Muscle layer of colon (tissue), 2 donors: ENCODE measurements around the gene TUBB8B.
"Not testable (repeated sequence)": the region's sequence is repeated elsewhere in the genome, so short reads cannot be mapped to it uniquely, and the experiment has no call there.

Source experiments
- H3K27ac ChIP-seq: one replicate; pipeline ENCODE4 v1.7.0; 2013; ENCODE audit warnings: low read depth, mild to moderate bottlenecking, low read length, moderate library complexity
- H3K27me3 ChIP-seq, 2 donors: one replicate each; pipeline ENCODE4 v1.7.0; 2013; ENCODE audit warnings: low read length in 2 of 2, mild to moderate bottlenecking in 2 of 2; ENCODE audit not compliant: insufficient read depth in 2 of 2, control insufficient read depth in 1 of 2
- H3K36me3 ChIP-seq: one replicate; pipeline ENCODE4 v1.7.0; 2013; ENCODE audit warnings: mild to moderate bottlenecking, low read length; ENCODE audit not compliant: insufficient read depth
- H3K4me1 ChIP-seq: one replicate; pipeline ENCODE4 v1.7.0; 2013; ENCODE audit warnings: mild to moderate bottlenecking, low read length; ENCODE audit not compliant: insufficient read depth
- H3K4me3 ChIP-seq, 2 donors: one replicate each; pipeline ENCODE4 v1.7.0; 2013; ENCODE audit warnings: low read length in 2 of 2, low read depth in 1 of 2, mild to moderate bottlenecking in 1 of 2, moderate library complexity in 1 of 2
- H3K9ac ChIP-seq: one replicate; pipeline ENCODE4 v1.7.0; 2013; ENCODE audit warnings: low read length
- H3K9me3 ChIP-seq: one replicate; pipeline ENCODE4 v1.7.0; 2013; ENCODE audit warnings: mild to moderate bottlenecking, low read length
- donor health status: abdominal sarcoma.
- donor health status: Adenocarcinoma of cecum.

TUBB8B gene

DNA sequence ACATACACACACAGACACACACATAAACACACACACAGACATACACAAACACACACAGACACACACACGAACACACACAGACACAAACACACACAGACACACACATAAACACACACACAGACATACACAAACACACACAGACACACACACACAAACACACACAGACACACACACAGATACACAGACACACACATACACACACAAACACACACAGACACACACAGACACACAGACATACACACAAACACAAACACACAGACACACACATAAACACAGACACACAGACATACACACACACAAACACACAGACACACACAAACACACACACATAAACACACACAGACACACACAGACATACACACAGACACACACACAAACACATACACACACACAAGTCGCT, 31.5 kb upstream of the TUBB8B start:
- H3K4me3 ChIP-seq, H3K9ac ChIP-seq, H3K9me3 ChIP-seq, H3K27me3 ChIP-seq, H3K36me3 ChIP-seq, H3K4me1 ChIP-seq, H3K27ac ChIP-seq: not testable (repeated sequence)

DNA sequence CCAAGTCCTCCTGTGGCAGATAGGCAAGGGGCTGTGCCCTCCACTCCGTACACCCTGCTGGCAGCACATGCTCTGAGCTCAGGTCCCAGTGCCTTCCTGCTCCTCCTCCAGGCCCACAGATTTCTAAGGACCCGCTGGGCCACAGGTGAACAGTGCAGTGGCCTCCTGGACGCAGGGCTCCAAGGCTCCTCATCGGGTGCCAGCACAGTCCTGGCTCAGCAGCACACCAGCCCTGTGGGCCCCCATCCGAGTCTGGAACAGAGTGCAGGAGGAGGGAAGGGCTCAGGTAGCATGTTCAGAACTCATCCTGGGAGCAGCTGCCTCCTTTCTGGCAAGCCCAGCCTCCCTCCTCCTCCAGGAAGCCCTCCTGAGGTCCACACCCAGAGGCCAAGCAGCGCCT, 30.8 kb upstream of the TUBB8B start:
- not testable (repeated sequence) for H3K9me3 ChIP-seq, H3K4me1 ChIP-seq, H3K9ac ChIP-seq, H3K27me3 ChIP-seq, H3K36me3 ChIP-seq, H3K27ac ChIP-seq, H3K4me3 ChIP-seq

DNA sequence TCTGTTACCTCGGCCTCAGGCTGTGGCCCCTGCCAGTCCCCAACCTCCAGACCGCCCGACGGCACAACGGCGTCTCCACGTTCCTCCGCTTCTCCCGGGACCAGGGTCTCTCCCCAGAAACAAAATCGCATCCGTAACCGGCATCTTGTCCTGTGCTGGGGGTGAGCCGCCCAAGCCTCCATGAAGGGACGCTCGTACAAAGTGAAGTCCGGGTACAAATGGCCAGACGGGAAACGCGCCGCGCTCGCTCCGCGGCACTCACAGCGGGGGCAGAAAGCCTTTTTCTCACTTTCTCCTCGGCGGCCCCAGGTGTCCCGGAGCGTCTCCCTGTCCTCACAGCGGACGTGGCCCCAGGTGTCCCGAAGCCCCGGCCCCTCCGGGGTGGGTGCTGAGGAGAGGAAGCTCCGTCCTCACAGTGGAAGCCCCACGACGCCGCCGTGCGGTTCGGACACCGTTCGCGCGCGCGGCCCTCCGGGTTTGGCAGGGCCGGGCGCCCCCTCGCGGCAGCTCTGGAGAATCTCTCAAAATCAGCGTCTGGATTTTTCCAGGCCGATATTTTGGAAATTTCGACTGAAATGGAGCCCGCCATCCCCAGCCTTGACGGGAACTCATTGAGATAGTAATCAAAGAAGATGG, 26.2 kb upstream of the TUBB8B start:
- H3K9me3 ChIP-seq, H3K36me3 ChIP-seq, H3K4me3 ChIP-seq, H3K9ac ChIP-seq, H3K27me3 ChIP-seq, H3K4me1 ChIP-seq, H3K27ac ChIP-seq: not testable (repeated sequence)

DNA sequence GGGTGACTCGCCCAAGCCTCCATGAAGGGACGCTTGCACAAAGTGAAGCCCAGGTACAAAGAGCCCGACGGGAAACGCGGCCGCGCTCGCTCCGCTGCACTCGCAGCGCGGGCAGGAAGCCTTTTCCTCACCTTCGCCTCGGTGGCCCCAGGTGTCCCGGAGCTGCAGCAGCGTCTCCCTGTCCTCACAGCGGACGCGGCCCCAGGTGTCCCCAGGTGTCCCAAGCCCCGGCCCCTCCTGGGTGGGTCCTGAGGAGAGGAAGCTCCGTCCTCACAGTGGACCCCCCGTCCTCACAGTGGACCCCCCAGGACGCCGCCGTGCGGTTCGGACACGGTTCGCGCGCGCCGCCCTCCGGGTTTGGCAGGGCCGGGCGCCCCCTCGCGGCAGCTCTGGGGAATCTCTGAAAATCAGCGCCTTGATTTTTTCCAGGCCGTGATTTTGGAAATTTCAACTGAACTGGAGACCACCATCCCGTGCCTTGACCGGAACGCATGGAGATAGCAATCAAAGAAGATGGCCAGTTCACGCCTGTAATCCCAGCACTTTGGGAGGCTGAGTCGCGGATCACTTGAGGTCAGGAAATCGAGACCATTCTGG, 23.9 kb upstream of the TUBB8B start:
- H3K9ac ChIP-seq, H3K27me3 ChIP-seq, H3K4me3 ChIP-seq, H3K27ac ChIP-seq, H3K36me3 ChIP-seq, H3K4me1 ChIP-seq, H3K9me3 ChIP-seq: not testable (repeated sequence)

DNA sequence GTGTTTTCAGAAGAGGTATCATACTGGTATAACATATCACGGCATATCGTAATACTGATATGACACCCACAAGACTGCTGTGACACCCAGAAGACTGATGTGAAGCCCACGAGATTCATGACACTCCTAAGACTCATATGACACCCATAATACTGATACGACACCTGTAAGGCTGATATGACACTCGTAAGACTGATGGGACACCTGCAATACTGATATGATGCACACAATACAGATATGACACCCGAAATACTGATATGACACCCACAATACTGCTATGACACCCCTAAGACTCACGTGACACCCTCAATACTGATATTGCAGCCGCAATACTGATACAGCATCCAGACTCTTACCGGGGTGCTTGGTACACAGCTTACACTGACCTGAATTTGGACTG, 18.3 kb upstream of the TUBB8B start:
- H3K9ac ChIP-seq, H3K36me3 ChIP-seq, H3K4me3 ChIP-seq, H3K27ac ChIP-seq, H3K27me3 ChIP-seq, H3K9me3 ChIP-seq, H3K4me1 ChIP-seq: not testable (repeated sequence)

DNA sequence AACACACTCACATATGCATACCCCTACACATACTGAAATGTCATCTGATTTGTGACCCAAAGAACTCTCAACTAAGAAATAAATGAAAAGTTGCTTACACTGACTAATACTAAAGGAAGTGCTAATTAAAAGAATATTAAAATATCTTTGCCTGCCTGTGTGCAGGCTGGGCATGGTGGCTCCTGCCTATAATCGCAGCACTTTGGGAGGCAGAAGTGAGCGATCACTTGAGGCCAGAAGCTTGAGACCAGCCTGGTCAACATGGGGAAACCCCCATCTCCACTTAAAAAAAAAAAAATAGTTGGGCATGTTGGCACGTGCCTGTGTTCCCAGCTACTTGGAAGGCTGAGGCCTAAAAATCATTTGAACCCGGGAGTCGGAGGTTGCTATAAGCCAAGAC, 14.9 kb upstream of the TUBB8B start:
- not testable (repeated sequence) for H3K36me3 ChIP-seq, H3K27me3 ChIP-seq, H3K9ac ChIP-seq, H3K4me1 ChIP-seq, H3K27ac ChIP-seq, H3K9me3 ChIP-seq, H3K4me3 ChIP-seq

DNA sequence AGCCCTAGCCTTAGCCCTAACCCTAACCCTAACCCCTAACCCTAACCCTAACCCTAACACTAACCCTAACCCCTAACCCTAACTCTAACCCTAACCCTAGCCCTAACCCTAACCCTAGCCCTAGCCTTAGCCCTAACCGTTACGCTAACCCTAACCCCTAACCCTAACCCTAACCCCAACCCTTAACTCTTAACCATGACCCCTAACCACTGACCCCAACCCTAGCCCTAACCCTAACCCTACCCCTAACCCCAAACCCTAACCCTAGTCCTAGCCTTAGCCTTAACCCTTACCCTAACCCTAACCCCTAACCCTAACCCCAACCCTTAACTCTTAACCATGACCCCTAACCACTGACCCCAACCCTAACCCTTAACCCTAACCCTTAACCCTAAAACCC, 14.2 kb upstream of the TUBB8B start:
- H3K9ac ChIP-seq, H3K4me1 ChIP-seq, H3K27me3 ChIP-seq, H3K4me3 ChIP-seq, H3K9me3 ChIP-seq, H3K27ac ChIP-seq, H3K36me3 ChIP-seq: not testable (repeated sequence)

DNA sequence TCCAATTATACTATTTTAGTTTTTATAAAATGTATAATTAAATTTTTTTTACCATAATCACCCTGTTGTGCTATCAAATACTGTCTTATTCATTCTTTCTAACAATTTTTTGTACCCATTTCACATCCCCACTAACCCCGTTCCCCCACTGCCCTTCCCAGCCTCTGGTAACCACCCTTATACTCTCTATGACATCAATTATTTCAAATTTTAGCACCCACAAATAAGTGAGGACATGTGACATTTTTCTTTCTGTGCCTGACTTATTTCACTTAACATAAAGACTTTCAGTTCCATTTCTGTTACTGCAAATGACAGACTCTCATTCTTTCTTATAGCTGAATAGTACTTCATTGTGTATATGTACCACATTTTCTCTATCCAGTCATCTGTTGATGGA, 5.0 kb upstream of the TUBB8B start:
- H3K4me1 ChIP-seq, H3K9me3 ChIP-seq, H3K9ac ChIP-seq, H3K27me3 ChIP-seq, H3K36me3 ChIP-seq, H3K4me3 ChIP-seq, H3K27ac ChIP-seq: not testable (repeated sequence)

DNA sequence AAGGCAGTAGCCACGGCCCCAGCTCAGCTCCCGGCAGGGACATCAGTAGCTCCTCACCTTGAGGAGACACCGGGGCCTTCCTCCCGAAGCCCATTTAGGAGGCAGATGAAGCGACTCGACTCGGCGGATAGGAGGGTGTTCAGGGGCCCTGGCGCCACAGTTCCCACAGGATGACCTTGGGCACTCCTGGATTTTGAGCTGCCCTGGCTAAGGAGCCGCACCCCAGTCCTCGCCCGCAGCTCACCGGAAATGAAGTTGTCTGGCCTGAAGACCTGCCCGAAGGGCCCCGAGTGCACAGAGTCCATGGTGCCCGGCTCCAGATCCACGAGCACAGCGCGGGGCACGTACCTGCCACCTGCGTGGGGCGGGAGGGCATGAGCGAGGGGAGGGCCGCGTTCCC, 719 bp downstream of the TUBB8B start:
- not testable (repeated sequence) for H3K9me3 ChIP-seq, H3K27me3 ChIP-seq, H3K4me3 ChIP-seq, H3K27ac ChIP-seq, H3K4me1 ChIP-seq, H3K36me3 ChIP-seq, H3K9ac ChIP-seq

DNA sequence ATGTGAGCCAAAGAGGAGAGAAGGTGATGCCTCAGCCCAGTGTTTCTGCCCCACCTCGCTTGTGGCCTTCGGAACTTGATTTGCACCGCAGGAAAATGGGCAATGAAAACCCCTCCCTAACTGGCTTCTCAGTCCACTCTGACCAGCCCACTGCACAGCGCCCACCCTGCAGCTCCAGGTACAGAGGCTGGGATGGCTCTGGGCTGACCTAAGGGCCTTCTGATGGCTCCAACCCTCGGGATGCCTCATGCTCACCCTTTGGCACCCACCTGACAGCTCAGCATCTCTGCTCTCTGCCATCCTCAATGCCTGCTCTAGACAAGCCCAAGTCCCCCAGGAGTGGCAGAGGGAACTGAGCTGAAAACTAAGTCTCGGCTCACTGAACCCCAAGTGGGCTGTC, 36.2 kb downstream of the TUBB8B start:
- not testable (repeated sequence) for H3K9ac ChIP-seq, H3K27me3 ChIP-seq, H3K27ac ChIP-seq, H3K4me1 ChIP-seq, H3K36me3 ChIP-seq, H3K4me3 ChIP-seq, H3K9me3 ChIP-seq

DNA sequence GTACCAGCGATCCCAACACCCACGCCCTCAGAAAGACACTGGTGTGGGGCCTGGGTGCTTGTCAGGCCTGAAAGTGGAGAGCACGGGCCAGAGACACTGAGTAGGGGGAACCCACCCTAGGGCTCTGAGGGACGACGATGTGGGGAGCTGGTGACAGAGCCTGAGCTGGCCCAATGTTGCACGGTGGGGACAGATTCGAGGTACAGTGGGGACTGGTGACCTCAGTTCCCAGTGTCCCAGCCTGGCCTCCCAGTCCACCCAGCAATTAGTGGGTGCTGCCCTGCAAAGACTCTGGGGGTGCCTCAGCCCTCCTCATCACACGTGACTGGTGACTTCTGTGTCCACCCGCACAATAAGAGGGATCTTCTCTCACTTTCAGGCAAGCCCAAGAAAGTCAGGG, 36.6 kb downstream of the TUBB8B start:
- not testable (repeated sequence) for H3K4me1 ChIP-seq, H3K27ac ChIP-seq, H3K9ac ChIP-seq, H3K4me3 ChIP-seq, H3K27me3 ChIP-seq, H3K9me3 ChIP-seq, H3K36me3 ChIP-seq

DNA sequence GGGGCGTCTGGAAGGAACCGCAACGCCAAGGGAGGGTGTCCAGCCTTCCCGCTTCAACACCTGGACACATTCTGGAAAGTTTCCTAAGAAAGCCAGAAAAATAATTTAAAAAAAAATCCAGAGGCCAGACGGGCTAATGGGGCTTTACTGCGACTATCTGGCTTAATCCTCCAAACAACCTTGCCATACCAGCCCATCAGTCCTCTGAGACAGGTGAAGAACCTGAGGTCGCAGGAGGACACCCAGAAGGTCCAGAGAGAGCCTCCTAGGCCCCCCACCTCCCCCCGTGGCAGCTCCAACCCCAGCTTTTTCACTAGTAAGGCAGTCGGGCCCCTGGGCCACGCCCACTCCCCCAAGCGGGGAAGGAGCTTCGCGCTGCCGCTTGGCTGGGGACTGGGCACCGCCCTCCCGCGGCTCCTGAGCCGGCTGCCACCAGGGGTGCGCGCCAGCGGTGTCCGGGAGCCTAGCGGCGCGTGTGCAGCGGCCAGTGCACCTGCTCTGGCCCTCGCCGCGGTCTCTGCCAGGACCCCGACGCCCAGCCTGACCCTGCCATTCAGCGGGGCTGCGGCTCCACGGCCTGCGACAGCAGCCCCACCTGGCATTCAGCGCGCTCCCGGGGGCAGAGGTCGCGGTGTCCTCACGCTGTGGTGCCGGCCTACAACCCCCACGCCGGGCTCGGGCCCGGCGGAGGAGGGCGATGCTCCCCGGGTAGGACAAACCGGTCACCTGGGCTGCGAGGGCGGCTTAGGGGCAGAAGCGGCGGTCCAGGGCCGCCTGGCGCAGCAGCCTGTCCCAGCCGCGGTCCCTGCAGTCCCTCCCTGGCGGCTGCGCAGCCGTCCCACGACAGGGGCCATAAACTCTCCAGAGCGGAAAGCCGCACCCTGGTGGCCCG, 37.8 kb downstream of the TUBB8B start:
- not testable (repeated sequence) for H3K4me3 ChIP-seq, H3K9me3 ChIP-seq, H3K36me3 ChIP-seq, H3K27ac ChIP-seq, H3K4me1 ChIP-seq, H3K27me3 ChIP-seq, H3K9ac ChIP-seq
